ENCODE data around the gene ZNF205.

GRCh38 chr16:3145151-3145550, 32.8 kb downstream of the ZNF205 start:
- TF ChIP-seq ZNF830 (tag by site-specific recombination; IDR thresholded peaks at IDR 0.05; ENCODE audit: low read depth) (no peak), PRDM4 (tag by site-specific recombination; IDR thresholded peaks at IDR 0.05) (no peak), ZNF23 (tag by site-specific recombination; IDR thresholded peaks at IDR 0.05; ENCODE audit: borderline replicate concordance) (no peak)
